Caco-2 (cell line): Measurements from ENCODE around the gene HDGF. TPM values are rescaled to one million over a fixed set of nuclear protein-coding genes. Genes with fewer than 3 reads are reported as not detected.

Experiments used
- BruUV-seq: library from RNA; stranded (reverse); fragments of 400-500 nt; replicated peaks from 2 replicates; lab custom pipeline; 2021; lab: Mats Ljungman, UMichigan
- CTCF ChIA-PET: fragments of 300-600 bp; sonication (Branson Sonifier 250); formaldehyde crosslinking; loops from one replicate; lab custom pipeline; 2022; ENCODE audit warnings: antibody characterized with exemption; lab: Charles Lee
- POLR2A ChIA-PET: fragments of 300-600 bp; sonication (Branson Sonifier 250); formaldehyde crosslinking; loops from one replicate; lab custom pipeline; 2022; ENCODE audit warnings: antibody characterized with exemption; lab: Charles Lee
- DNase-seq, 2 experiments: peaks; one replicate each; pipeline versions ENCODE4 v3.0.0 to v3.0.0-alpha.2; 2020 to 2022
- H3K27me3 ChIP-seq: replicated peaks from 2 replicates; pipeline ENCODE4 v1.6.0; 2011; ENCODE audit warnings: low read length; ENCODE audit not compliant: control insufficient read depth, insufficient read depth
- H3K36me3 ChIP-seq: 2 replicates; pipeline ENCODE4 v1.5.1; 2011; ENCODE audit warnings: low read length; ENCODE audit not compliant: control insufficient read depth, insufficient read depth
- H3K4me1 ChIP-seq: fragments of 250-450 bp; sonication (Bioruptor Pico); 2 replicates; pipeline ENCODE4 v1.5.1; 2020; ENCODE audit warnings: mild to moderate bottlenecking
- H3K4me3 ChIP-seq: 2 replicates; pipeline ENCODE4 v1.5.1; 2011; ENCODE audit warnings: low read depth, mild to moderate bottlenecking, control low read depth, low read length
- H3K9me3 ChIP-seq: fragments of 250-450 bp; sonication (Bioruptor Pico); 2 replicates; pipeline ENCODE4 v1.5.1; 2020; ENCODE audit warnings: mild to moderate bottlenecking, moderate library complexity
- H3K27ac Mint-ChIP-seq: one replicate; pipeline ENCODE4 v1.8.0; 2022; ENCODE audit warnings: mixed read lengths; ENCODE audit not compliant: unreplicated experiment
- H3K27me3 Mint-ChIP-seq: one replicate; pipeline ENCODE4 v1.8.0; 2022; ENCODE audit warnings: mixed read lengths; ENCODE audit not compliant: insufficient read depth, unreplicated experiment
- H3K36me3 Mint-ChIP-seq: one replicate; pipeline ENCODE4 v1.8.0; 2022; ENCODE audit warnings: mild to moderate bottlenecking, mixed read lengths; ENCODE audit not compliant: insufficient read depth, unreplicated experiment
- H3K4me1 Mint-ChIP-seq: one replicate; pipeline ENCODE4 v1.8.0; 2022; ENCODE audit warnings: low read depth, mixed read lengths; ENCODE audit not compliant: unreplicated experiment
- H3K4me3 Mint-ChIP-seq: one replicate; pipeline ENCODE4 v1.8.0; 2022; ENCODE audit warnings: mild to moderate bottlenecking, moderate library complexity, mixed read lengths; ENCODE audit not compliant: unreplicated experiment
- H3K9me3 Mint-ChIP-seq: one replicate; pipeline ENCODE4 v1.8.0; 2022; ENCODE audit warnings: mixed read lengths; ENCODE audit not compliant: unreplicated experiment
- CTCF ChIP-seq, 2 experiments: fragments of 200-600 bp in 1 of 2; IDR thresholded peaks; 1 replicate in 1 of 2; 2 replicates in 1 of 2; pipeline versions ENCODE4 v1.5.1 to v1.8.0; 2011 to 2022; ENCODE audit warnings: antibody characterized with exemption in 1 of 2, control low read depth in 1 of 2, inconsistent platforms in 1 of 2, low read depth in 1 of 2, low read length in 1 of 2, mild to moderate bottlenecking in 1 of 2, moderate library complexity in 1 of 2; ENCODE audit not compliant: insufficient read depth in 1 of 2, severe bottlenecking in 1 of 2, unreplicated experiment in 1 of 2
- intact Hi-C: fragments of 100-400 bp; cut with micrococcal nuclease; formaldehyde crosslinking; loops from one replicate; pipeline ENCODE4 v1.10.0; 2022; ENCODE audit not compliant: unreplicated experiment
- total RNA-seq: library from RNA; stranded (reverse); gene quantifications from 2 replicates; pipeline ENCODE4 v1.2.3, GENCODE V29; 2022

HDGF gene
- total RNA-seq, 1 experiment from 2014 or later, result 414 TPM

GRCh38 chr1:156705321-156705917, 46.1 kb downstream of the HDGF start, which contains the start of gene CRABP2:
TSS of gene CRABP2 (minus strand) at chr1:156705583. CDS start at chr1:156705446, 137 bp downstream.
- POLR2A ChIA-PET, result interaction anchor here (0.6 to 2.8 kb wide), 4 partner anchors 16 to 341 kb away, joined by 3 to 19 read pairs (median 10); partner anchors contain the start of genes ISG20L2, METTL25B and NES
- H3K27me3 ChIP-seq, result no peaks in the 10 kb centered on the region
- Mint-ChIP-seq H3K27ac (peak within 1 kb of the TSS; percentile 86), H3K27me3 (no peaks in the 10 kb centered on the region), H3K4me3 (peak within 1 kb of the TSS; percentile 90), H3K36me3 (peaks cover 9% of the 10 kb centered on the region), H3K9me3 (no peaks in the 10 kb centered on the region), H3K4me1 (peaks cover 16% of the 10 kb centered on the region)
- H3K9me3 ChIP-seq, result no peaks in the 10 kb centered on the region
- H3K4me1 ChIP-seq, result peaks cover 7% of the 10 kb centered on the region
- BruUV-seq, result no TSS peak
- DNase-seq, result peak; percentile 62 to 70
- no peaks in the 10 kb centered on the region; the same call in 1 of the 2 replicates for H3K36me3 ChIP-seq
- CTCF ChIA-PET, result interaction anchor here (0.5 to 7.3 kb wide), 14 partner anchors 11 to 685 kb away, joined by 3 to 190 read pairs (median 5); partner anchors contain the start of genes ISG20L2, METTL25B and NES
- peak within 1 kb of the TSS; percentile 53 for H3K4me3 ChIP-seq
- intact Hi-C loops, result no loop called here
- TF ChIP-seq CTCF (IDR thresholded peaks at IDR 0.05; ENCODE audit: insufficient read depth in 1 of 2, low read depth in 1 of 2, low read length in 1 of 2, severe bottlenecking in 1 of 2, unreplicated experiment in 1 of 2), result no peak

DNA sequence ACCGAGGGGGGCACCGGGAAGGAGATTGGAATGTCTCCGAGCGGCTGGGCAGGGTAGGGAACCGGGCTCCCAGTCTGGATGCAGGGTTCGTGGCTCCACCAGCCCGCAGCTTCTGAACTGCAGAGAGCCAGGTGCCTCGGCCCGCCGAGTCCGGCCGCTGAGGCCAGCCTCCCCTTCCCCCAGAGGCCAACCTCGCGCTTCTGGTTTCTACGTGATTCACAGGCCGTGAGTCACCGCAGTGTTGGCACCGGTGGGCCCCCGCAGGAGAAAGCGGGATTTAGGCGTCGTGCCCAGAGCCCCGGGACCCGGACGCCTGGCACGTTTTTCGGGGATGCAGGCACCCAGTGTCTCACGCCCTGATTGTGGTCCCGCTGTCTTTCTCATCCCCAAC, 46.5 kb downstream of the HDGF start:
- no peak overlapping the region for H3K27ac Mint-ChIP-seq
- no peaks in the 10 kb centered on the region for H3K9me3 Mint-ChIP-seq
- ChIA-PET POLR2A (interaction anchor here (1.0 to 2.8 kb wide), 2 partner anchors 15 to 28 kb away, joined by 3 to 19 read pairs; partner anchors contain the start of gene NES), CTCF (interaction anchor here (0.5 to 7.3 kb wide), 7 partner anchors 12 to 44 kb away, joined by 3 to 190 read pairs (median 20); partner anchors contain the start of genes ISG20L2, METTL25B and NES)
- H3K9me3 ChIP-seq, result no peaks in the 10 kb centered on the region
- TSS peak; percentile 69 for BruUV-seq
- intact Hi-C loops, result no loop called here
- DNase-seq, result peak in 1 of 2 experiments; percentile 32
- peaks cover 9% of the 10 kb centered on the region for H3K36me3 Mint-ChIP-seq
- no peaks in the 10 kb centered on the region for H3K27me3 Mint-ChIP-seq
- H3K4me1 Mint-ChIP-seq, result peaks cover 16% of the 10 kb centered on the region
- peak overlapping the region; percentile 53 for H3K4me3 ChIP-seq
- no peak for TF ChIP-seq CTCF (IDR thresholded peaks at IDR 0.05; ENCODE audit: insufficient read depth in 1 of 2, low read depth in 1 of 2, low read length in 1 of 2, severe bottlenecking in 1 of 2, unreplicated experiment in 1 of 2)
- H3K27me3 ChIP-seq, result no peaks in the 10 kb centered on the region
- peaks cover 1% of the 10 kb centered on the region for H3K36me3 ChIP-seq
- peaks cover 7% of the 10 kb centered on the region for H3K4me1 ChIP-seq
- peak overlapping the region; percentile 90 for H3K4me3 Mint-ChIP-seq

- no TSS peak for BruUV-seq
Observed at GRCh38 chr1:156704166-156704711, 47.2 kb downstream of the HDGF start.

More at GRCh38 chr1:156704166-156704711, 47.2 kb downstream of the HDGF start:
- H3K36me3 Mint-ChIP-seq, result peaks cover 9% of the 10 kb centered on the region
- peak overlapping the region; percentile 53 for H3K4me3 ChIP-seq
- POLR2A ChIA-PET, result interaction anchor here (1.0 kb wide), 1 partner anchor 28 kb away, joined by 3 read pairs; the partner anchor contains the start of gene NES
- H3K27ac Mint-ChIP-seq, result peak overlapping the region; percentile 32
- CTCF ChIA-PET, result interaction anchor here (0.7 to 7.3 kb wide), 5 partner anchors 11 to 27 kb away, joined by 3 to 190 read pairs (median 24); partner anchors contain the start of genes ISG20L2, METTL25B and NES
- intact Hi-C loops, result no loop called here
- no peaks in the 10 kb centered on the region for H3K27me3 Mint-ChIP-seq
- peaks cover 1% of the 10 kb centered on the region for H3K36me3 ChIP-seq
- no peaks in the 10 kb centered on the region for H3K9me3 Mint-ChIP-seq
- peaks cover 7% of the 10 kb centered on the region for H3K4me1 ChIP-seq
- H3K4me1 Mint-ChIP-seq, result peaks cover 16% of the 10 kb centered on the region
- peak overlapping the region; percentile 90 for H3K4me3 Mint-ChIP-seq
- no peak for TF ChIP-seq CTCF (IDR thresholded peaks at IDR 0.05; ENCODE audit: insufficient read depth in 1 of 2, low read depth in 1 of 2, low read length in 1 of 2, severe bottlenecking in 1 of 2, unreplicated experiment in 1 of 2)
- no peak for DNase-seq
- no peaks in the 10 kb centered on the region for H3K9me3 ChIP-seq
- no peaks in the 10 kb centered on the region for H3K27me3 ChIP-seq
